Transverse colon (tissue), 3 donors: ENCODE data around the gene RLN1.

Experiments
- EP300 ChIP-seq: sonication (generic); formaldehyde crosslinking; IDR thresholded peaks from one replicate; pipeline ENCODE4 v1.6.1; 2017; ENCODE audit warnings: antibody characterized with exemption, low read depth
- TF ChIP-seq, protein P1 (sequence below), 5 experiments: fragments of 200-600 bp in 3 of 5; fragments of 450-650 bp in 2 of 5; sonication (generic) in 3 of 5; IDR thresholded peaks; 1 replicate in 2 of 5; 2 replicates in 3 of 5; pipeline ENCODE4 v1.5.1; 2016 to 2017; ENCODE audit warnings: antibody characterized with exemption in 5 of 5, inconsistent platforms in 3 of 5, mild to moderate bottlenecking in 2 of 5, moderate library complexity in 1 of 5

DNA sequence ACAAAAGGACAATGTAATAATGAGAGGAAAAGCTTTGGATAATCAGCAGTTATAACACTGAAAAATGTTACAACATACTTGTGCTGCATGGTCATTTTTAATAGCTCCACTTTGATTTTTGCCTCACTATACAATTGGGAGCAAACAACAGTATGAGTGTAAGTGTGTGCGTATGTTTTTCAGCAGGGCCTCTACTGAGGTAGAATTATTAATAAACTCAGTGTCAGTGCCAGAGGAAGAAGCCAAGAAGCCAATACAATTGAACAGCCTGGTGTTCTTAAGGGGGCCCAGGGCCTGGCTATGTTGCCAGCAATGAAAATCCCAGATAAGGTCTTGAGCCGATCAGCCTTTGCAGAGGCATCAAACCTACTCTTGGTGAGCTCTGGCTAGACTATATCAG, 16.1 kb upstream of the RLN1 start:
- TF ChIP-seq, protein P1, sequence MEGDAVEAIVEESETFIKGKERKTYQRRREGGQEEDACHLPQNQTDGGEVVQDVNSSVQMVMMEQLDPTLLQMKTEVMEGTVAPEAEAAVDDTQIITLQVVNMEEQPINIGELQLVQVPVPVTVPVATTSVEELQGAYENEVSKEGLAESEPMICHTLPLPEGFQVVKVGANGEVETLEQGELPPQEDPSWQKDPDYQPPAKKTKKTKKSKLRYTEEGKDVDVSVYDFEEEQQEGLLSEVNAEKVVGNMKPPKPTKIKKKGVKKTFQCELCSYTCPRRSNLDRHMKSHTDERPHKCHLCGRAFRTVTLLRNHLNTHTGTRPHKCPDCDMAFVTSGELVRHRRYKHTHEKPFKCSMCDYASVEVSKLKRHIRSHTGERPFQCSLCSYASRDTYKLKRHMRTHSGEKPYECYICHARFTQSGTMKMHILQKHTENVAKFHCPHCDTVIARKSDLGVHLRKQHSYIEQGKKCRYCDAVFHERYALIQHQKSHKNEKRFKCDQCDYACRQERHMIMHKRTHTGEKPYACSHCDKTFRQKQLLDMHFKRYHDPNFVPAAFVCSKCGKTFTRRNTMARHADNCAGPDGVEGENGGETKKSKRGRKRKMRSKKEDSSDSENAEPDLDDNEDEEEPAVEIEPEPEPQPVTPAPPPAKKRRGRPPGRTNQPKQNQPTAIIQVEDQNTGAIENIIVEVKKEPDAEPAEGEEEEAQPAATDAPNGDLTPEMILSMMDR (IDR thresholded peaks at IDR 0.05): no peak
- no peak for TF ChIP-seq EP300
